HG03108 (cell line): ENCODE data around the gene MORN1.
"Not testable (repeated sequence)": the region's sequence is repeated elsewhere in the genome, so short reads cannot be mapped to it uniquely, and the experiment has no call there.

Source experiments
- ATAC-seq: cut with Tn5 transposase; IDR thresholded peaks from one replicate; pipeline ENCODE4 v1.9.1; 2021; ENCODE audit warnings: moderate library complexity; ENCODE audit not compliant: unreplicated experiment

Gene MORN1

GRCh38 chr1:2297246-2298011 lies 93.9 kb downstream of the MORN1 start:
- no peak for ATAC-seq

- ATAC-seq, result no peak
Measured at GRCh38 chr1:2296614-2297013, 94.7 kb downstream of the MORN1 start.

GRCh38 chr1:2296211-2296610 lies 95.1 kb downstream of the MORN1 start:
- ATAC-seq, result not testable (repeated sequence)

- no peak for ATAC-seq
Measured at GRCh38 chr1:2295526-2295925, 95.8 kb downstream of the MORN1 start.

GRCh38 chr1:2294725-2295078 lies 96.7 kb downstream of the MORN1 start:
- no peak for ATAC-seq

- ATAC-seq, result no peak
Measured at GRCh38 chr1:2294033-2294724, 97.2 kb downstream of the MORN1 start.

- no peak for ATAC-seq
Measured at GRCh38 chr1:2292725-2293450, 98.5 kb downstream of the MORN1 start.

- ATAC-seq, result no peak
Measured at GRCh38 chr1:2291577-2291976, 99.8 kb downstream of the MORN1 start.

- ATAC-seq, result peak; percentile 57
Measured at GRCh38 chr1:2290595-2291510, 100.5 kb downstream of the MORN1 start.

GRCh38 chr1:2290171-2290578 lies 101.2 kb downstream of the MORN1 start:
- ATAC-seq, result peak; percentile 13

- ATAC-seq, result no peak
Measured at GRCh38 chr1:2289607-2290006, 101.7 kb downstream of the MORN1 start.

- ATAC-seq, result no peak
Measured at GRCh38 chr1:2288816-2289536, 102.4 kb downstream of the MORN1 start.

- no peak for ATAC-seq
Measured at GRCh38 chr1:2288311-2288710, 103.0 kb downstream of the MORN1 start.

GRCh38 chr1:2287649-2288048 lies 103.7 kb downstream of the MORN1 start:
- ATAC-seq, result no peak

GRCh38 chr1:2286923-2287322 lies 104.4 kb downstream of the MORN1 start:
- no peak for ATAC-seq

- no peak for ATAC-seq
Measured at GRCh38 chr1:2284932-2285331, 106.4 kb downstream of the MORN1 start.

GRCh38 chr1:2283991-2284895 lies 107.1 kb downstream of the MORN1 start:
- no peak for ATAC-seq

GRCh38 chr1:2283371-2283990 lies 107.9 kb downstream of the MORN1 start:
- ATAC-seq, result no peak
